HG03025 (cell line): Measurements from ENCODE around the gene ELFN2.
"Not testable (repeated sequence)": the region's sequence is repeated elsewhere in the genome, so short reads cannot be mapped to it uniquely, and the experiment has no call there.

Experiments
- ATAC-seq: cut with Tn5 transposase; IDR thresholded peaks from one replicate; pipeline ENCODE4 v1.9.1; 2021; ENCODE audit warnings: mild to moderate bottlenecking, moderate library complexity; ENCODE audit not compliant: unreplicated experiment, low FRiP score

The ELFN2 gene, protein sequence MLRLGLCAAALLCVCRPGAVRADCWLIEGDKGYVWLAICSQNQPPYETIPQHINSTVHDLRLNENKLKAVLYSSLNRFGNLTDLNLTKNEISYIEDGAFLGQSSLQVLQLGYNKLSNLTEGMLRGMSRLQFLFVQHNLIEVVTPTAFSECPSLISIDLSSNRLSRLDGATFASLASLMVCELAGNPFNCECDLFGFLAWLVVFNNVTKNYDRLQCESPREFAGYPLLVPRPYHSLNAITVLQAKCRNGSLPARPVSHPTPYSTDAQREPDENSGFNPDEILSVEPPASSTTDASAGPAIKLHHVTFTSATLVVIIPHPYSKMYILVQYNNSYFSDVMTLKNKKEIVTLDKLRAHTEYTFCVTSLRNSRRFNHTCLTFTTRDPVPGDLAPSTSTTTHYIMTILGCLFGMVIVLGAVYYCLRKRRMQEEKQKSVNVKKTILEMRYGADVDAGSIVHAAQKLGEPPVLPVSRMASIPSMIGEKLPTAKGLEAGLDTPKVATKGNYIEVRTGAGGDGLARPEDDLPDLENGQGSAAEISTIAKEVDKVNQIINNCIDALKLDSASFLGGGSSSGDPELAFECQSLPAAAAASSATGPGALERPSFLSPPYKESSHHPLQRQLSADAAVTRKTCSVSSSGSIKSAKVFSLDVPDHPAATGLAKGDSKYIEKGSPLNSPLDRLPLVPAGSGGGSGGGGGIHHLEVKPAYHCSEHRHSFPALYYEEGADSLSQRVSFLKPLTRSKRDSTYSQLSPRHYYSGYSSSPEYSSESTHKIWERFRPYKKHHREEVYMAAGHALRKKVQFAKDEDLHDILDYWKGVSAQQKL

DNA sequence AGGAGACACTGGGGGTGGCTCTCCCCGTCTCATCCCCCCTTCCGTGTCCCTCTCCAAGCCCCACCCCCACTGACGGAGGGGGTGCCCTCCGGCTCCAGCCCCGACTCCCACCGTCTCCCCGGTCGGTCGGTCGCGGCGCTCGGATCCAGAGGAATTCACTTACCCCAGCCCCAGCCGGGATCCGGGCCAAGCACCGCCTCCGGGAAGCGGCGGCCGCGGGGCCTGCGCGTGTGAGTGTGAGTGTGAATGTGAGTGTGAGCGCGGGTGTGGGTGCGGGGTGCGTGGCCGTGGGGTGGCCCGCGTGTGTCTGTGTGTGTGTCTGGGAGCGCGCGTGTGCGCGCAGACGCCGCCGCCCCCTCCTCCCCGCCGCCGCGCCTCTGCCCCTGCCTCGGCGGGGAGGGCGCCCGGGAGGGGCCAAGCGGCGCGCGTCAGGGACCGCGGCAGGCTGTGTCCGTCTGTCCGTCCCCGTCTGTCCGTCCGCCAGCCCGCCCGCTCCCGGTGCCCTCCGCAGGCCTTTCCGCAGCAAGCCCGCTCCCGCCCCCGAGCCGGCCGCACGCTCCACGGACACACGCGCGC is at the start of gene ELFN2:
Gene ELFN2 (minus strand): TSS at position 345 of the 576 bp plus-strand sequence. CDS start 51,945 bp downstream, outside the sequence.
- ATAC-seq: no peak

DNA sequence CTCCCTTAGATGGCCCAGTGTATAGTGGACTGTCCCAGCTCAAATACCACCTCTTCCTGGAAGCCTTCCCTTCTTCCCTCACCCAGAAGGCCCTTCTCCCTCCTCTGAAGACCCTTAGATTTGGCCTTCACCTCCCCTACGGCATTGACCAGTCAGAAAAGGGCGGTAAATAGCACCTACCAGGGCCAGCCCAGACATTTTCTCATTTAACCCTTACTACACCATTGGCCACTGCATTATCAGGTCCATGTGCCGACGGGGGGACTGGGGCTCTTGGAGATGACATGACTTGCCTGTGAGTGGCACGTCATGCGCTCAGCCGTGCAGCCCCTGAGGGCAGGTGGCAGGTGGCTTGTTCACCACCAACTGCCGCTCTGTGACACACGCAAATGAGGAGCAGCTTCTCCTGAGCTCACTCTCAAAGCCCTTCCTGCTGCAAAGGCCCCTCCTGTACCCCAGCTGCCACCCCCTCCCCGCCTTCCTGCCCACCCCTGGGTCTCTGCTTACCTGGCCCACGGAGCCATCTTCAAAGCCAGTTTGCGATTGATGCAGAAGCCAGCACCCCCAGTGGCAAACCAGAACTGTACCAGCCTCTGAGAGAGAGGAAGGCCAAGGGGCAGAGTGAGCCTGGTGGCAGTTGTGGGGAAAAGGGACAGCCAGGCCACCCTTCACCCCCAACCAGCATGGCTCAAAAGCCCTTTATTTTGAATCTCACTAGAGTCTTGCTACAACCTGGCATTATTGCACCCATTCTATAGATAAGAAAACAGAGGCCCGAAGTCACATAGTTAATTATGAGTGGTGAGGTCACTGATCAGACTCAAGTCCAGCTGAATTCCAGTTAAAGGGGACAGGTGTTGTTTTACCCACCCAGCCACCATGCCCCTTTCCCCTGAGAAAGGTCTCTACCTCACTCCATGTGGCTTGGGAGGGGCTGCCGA is 49.4 kb upstream of the ELFN2 start:
- ATAC-seq: no peak

DNA sequence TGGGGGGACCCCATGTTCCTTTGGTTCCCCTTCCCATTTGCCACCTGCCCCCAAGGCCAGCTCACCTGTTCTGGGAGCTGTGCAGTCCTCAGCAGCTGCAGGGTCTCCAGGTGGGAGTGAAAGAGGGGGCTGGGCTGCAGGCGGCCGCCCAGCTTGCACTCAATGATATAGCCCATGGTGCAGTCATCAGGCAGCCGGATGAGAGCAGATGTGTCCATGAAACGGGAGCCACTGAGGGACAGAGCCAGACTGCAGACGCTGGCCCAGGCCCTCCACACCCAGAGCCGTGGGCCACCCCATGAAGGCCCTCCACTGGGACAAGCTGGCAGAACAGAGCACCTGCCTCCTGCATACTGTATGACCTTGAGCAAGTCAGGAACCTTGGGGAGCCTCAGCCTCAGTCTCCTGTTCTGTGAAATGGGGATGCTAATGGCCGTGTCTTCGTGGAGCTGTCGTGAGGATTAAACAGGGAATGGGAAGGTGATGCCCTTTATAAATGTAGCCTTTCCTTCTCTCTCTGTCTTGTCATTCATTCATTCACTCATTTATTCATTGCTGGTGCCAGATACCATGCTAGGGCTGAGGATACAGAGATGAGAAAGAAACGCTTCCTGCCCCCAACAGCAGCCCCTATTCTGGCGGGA is 47.3 kb upstream of the ELFN2 start:
- no peak for ATAC-seq

DNA sequence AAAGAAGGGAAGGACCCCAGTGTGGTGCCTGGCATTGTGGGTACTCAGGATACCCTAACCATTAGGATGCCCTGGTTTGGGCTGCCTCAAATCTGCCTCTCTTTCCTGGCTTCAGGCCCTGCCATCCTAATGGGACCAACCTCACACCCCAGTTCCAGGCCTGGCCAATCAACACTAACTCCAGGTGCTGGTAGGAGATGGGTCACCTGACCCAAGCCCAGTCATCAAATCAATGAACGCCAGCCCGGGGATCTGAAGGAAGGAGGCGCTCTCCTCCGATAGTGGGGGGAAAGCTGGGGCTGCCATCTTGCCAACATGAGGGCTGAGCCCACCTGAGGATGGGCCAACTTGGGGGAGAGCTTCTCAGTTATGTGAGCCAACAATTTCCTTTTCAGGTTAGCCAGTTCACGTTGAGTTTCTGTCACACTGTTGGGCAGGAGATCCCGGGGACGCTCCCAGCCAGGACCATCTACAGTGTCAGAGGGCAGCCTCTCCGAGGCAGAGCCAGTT is 46.2 kb upstream of the ELFN2 start:
- no peak for ATAC-seq

DNA sequence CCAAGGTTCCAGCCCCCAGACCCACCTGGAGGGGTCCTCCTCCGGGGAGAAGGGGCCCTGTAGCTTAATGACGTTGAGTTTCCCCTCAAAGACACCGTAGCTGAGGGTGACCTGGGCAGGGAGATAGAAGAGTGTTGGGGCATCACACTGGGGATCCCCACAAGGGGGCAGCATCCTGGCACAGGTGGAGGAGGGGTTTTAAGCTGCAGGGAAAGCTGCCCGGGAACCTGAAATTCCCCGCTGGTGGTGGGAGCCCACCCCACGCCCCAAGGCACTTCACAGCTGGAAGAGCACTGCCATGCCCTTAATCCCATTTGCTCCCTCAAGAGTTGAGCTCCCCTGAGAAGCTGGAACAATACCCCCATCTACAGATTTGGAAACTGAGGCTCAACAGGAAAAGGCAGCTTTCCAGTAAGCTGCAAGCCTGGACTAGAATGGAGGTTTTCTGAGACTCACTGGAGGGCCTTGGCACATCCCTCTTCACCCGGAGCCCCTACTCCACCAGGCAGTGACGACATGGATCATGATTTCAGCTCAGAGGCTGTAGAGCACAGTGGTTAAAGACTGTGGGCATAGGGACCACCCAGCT is 45.2 kb upstream of the ELFN2 start:
- ATAC-seq: no peak

DNA sequence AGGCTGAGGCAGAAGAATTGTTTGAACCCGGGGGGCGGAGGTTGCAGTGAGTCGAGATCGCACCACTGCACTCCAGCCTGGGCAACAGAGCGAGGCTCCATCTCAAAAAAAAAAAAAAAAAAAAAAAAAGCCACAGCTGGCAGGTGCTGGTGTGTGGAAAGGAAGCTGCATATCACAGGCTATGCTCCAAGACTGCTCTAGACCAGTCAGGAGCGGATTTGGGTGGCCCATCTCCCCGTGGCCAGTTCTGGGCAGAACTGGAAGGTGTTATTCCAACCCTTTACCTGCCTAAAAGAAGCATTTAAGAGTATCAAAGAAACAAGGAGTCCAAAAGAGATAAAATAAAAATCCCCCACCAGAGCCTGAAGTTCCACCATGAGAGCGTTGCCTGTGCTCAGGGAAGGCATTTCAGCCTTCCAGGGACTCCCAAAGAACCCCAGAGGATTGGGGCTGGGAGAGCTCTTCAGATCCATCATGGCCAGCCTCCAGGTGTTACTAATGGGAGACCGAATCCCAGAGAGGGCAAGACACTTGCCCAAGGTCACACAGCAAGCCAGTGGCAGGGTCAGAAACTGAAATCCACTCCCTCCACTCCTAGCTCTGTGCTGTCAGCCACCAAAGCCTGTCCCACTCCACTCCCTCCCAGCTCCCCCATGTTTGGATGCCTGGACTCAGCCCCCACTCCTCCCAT is 44.6 kb upstream of the ELFN2 start:
- no peak for ATAC-seq

DNA sequence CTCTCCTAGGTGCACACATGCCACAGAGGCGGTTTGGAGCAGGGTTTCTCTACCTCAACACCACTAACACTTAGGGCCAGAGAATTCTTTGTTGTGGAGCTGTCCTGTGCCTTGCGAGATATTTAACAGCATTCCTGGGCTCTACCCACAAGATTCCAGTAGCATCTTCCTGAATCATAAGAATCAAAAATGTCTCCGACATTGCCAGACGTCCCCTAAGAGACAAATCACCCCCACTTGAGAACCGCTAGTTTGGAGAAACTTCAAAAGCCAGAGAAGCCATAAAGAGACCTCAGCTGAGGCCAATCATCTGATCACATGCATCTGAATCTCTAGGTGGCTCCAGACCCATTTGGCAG is 42.8 kb upstream of the ELFN2 start:
- ATAC-seq: no peak

DNA sequence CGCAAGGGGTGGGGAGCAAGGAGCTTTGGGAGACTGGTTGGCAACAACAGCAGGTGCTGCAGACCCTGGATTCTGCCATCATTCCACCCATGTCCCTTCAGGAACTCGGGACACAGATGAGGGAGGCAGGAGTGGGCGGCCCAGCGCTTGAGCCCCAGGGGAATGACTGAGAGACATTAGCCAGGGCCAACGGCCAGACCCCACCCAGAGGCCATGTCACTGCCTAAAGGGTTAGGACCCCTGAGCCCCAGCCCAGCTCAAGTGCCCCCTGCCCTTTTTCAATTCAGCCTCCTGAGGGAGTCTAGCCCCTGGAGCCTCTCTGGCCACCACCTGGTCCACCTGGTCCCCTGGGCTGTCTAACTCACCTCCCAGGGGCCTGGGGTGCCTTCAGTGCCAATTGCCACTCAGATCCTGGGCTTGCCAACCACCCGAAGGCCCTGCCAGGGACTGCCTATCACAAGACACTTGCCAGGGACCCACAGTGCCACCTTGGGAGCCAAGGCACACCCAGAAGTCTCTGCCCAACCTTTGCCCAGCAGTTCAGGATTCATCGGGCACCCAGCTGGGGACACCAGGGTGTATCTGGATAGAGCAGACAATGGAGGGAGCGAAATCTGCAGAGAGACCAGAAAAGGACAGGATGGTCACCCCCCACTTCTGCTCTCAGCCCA is 42.3 kb upstream of the ELFN2 start:
- ATAC-seq: no peak

DNA sequence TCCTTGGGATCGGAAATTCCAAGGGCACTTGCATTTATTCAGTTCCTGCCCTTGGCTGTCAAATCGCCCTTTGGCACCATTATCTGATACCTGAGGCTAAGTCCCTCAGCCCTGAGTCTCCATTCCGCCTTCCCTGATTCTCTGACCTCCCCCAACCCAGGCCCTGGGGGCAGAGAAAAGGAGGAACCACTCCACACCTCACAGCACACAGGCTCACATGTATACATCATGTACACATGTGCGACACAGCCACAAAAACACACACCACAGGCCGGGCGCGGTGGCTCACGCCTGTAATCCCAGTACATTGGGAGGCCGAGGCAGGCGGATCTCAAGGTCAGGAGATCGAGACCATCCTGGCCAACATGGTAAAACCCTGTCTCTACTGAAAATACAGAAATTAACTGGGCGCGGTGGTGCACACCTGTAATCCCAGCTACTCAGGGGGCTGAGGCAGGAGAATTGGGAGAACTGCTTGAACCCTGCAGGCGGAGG is 41.0 kb upstream of the ELFN2 start:
- not testable (repeated sequence) for ATAC-seq

DNA sequence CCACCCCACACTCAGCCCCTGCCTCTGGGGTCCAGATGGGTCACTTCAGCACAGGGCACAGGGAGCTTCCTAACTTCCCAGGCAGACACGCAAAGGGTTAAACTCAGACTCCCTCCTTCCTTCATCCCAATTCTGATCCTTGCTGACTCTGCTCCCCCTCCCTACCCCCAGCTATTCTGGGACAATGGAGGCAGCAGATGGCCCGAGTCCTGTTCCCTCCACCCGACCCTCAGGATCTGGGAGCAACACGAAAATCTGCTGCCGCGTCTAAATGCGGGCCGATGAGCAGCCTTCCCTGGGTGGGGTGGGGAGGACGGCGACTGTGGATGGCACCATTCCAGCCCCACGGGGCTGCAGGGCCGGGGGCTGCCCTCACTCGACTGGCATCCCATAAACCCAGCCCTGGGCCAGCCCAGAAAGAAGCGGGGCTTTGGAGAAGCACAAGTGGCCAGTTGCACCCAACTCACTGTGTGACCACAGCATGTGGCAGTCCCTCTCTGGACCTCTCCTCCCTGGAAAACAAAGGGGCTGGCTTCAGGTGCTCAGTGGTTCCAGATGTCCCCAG is 40.2 kb upstream of the ELFN2 start:
- ATAC-seq: no peak

DNA sequence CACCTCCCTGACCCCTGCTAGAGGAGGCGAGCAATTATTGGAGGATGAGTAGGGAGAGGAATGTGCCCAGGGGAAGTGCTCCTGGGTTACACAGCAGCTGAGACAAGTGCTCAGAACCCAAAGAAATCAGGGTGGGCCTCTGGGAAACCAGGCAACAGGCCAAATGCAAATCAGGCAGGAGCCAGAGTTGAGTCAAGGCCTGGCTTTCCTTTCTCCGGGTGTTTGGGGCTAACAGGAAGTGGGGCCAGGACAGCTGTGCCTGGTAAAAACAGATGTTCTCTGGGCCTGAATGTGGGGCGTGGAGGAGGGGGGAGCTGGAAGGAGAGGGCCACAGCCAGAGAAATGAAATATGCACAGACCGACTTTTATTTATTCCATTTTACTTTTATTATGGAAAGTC is 36.9 kb upstream of the ELFN2 start:
- ATAC-seq: no peak

DNA sequence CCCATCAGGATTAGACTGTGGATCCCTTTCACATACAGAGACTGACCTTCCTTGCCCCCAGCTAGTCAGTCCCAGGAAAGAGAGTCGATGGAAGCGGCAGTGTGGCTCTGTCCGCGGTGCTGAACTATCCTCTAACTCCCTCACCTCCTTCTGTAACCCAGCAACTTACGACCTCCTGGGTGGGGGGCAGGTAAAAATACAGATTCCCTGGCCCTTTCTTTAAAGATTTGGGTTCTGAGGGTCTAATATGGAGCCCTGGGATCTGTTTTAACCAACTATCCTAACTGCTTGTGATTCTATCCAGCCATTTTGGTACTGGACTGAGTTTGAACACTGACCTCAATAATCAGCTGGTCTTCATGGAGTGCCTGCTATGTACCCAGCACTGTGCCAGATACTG is 35.7 kb upstream of the ELFN2 start:
- ATAC-seq: no peak

DNA sequence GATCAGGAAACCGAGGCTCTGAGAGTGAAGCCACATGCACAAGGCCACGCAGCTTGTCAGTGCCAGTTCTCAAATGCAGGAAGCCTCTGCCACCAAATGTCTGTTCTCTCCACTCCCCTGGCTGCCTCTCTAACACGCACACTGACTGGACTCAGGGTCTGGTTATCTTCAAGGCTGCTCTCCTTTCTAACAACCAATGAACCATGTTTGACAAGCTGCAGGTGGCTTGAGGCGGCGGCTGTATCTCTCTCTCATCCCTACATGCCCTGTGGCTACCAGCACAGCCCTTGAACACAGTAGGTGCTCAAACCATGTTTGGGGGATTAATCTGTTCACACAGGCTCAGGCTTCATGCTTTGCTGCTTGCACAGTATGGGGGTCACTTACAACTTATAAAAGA is 35.2 kb upstream of the ELFN2 start:
- ATAC-seq: no peak

DNA sequence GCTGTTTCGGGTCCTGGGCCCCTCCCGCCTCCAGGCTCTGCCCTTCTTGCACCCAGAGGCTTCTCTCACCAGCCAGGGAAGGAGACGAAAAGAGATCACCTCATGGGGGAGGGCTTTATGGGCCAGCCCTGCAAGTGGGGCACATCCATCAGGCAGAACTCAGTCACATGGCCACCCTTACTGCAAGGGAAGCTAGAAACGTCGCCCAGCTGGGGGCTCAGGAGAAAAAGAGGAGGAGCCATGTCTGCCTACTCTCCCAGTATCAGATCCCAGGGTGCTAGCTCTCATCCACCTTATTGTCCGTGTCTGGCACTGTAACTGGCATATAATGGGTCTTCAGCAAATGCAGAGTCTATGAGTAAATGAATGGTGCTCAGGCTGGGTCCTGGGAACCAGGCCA is 34.7 kb upstream of the ELFN2 start:
- ATAC-seq: no peak

DNA sequence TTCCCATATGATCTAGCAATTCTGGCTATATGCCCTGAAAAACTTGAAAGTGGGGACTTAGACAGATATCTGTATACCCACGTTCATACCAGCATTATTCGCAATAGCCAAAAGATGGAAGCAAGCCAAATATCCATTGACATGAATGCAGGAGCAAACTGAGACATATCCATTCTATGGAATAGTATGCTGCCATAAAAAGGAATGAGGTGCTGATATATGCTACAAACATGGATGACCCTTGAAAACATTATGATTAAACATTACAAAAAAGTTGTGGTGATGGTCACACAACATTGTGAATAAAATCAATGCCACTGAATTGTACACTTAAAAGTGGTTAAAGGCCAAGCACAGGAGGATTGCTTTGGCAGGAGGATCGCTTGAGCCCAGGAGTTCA is 33.4 kb upstream of the ELFN2 start:
- ATAC-seq: no peak

DNA sequence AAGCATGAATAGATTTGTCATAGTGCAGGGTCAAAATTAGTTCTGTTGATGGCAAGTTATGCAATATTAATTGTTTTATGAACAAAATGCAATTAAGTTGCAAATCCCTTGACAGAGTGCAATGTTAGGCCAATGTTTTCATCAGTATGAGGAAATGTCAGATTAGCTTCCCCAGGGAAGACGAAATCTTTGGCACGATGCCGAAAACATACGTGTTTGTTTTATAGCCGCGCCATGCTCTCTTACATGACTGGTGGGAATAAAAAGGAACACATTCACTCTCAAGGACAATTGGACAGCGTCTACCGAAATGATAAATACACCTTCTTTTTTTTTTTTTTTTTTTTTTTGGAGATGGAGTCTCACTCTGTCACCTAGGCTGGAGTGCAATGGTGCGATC is 31.9 kb upstream of the ELFN2 start:
- ATAC-seq: no peak

DNA sequence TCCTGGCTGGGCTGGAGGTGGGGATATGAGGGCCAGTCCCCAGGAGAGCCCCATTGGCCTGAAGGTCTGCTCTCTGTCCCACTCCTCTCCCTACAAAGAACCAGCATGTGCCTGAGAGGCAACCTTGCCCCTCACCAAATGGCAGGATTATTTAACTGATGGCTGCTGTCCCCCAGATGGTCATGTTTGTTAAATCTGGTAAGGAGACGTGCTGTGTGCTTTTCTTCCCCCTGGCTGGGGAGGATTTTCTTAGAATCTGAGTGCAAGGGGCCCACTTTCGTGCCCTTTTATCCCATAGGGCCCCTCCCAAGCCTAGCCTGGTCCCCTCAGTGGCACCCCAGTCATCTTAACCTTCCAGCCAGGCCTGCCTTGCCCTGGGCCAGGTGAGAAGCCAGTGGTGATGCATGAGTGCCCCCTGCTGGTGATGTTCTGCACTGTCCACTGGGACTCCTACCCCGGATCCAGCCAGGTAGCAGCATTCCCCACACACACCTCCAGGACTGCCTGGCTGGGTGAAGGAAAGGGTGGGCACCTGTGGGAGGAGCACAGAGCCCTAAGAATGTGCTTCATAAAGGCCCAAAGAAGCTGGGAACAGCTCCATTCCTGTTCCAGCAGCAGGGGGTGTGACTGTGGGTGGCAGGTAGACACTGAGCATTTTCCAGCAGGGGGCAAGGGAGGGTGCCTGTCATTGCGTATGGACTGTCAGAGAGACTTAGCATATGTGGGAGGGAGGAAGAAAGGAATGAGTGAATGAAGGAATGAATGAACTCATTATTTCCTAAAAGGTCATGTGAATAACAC is 30.0 kb upstream of the ELFN2 start:
- ATAC-seq: no peak
